Lower leg skin (tissue), 3 donors: ENCODE measurements around the gene PPP4R3A.

Experiments
- POLR2A ChIP-seq, 2 donors: fragments of 450-650 bp; IDR thresholded peaks; one replicate each; pipeline ENCODE4 v1.6.1; 2016 to 2017; ENCODE audit warnings: antibody characterized with exemption in 2 of 2, mild to moderate bottlenecking in 1 of 2, moderate library complexity in 1 of 2
- TF ChIP-seq, protein P1 (sequence below), 3 donors: fragments of 450-650 bp; IDR thresholded peaks; one replicate each; pipeline ENCODE4 v1.5.1; 2016; ENCODE audit warnings: antibody characterized with exemption in 3 of 3, mild to moderate bottlenecking in 3 of 3, moderate library complexity in 2 of 3

- no peak for TF ChIP-seq POLR2A (IDR thresholded peaks at IDR 0.05)
- TF ChIP-seq, protein P1, sequence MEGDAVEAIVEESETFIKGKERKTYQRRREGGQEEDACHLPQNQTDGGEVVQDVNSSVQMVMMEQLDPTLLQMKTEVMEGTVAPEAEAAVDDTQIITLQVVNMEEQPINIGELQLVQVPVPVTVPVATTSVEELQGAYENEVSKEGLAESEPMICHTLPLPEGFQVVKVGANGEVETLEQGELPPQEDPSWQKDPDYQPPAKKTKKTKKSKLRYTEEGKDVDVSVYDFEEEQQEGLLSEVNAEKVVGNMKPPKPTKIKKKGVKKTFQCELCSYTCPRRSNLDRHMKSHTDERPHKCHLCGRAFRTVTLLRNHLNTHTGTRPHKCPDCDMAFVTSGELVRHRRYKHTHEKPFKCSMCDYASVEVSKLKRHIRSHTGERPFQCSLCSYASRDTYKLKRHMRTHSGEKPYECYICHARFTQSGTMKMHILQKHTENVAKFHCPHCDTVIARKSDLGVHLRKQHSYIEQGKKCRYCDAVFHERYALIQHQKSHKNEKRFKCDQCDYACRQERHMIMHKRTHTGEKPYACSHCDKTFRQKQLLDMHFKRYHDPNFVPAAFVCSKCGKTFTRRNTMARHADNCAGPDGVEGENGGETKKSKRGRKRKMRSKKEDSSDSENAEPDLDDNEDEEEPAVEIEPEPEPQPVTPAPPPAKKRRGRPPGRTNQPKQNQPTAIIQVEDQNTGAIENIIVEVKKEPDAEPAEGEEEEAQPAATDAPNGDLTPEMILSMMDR (IDR thresholded peaks at IDR 0.05): no peak
Measured at GRCh38 chr14:91438845-91439244, 71.3 kb downstream of the PPP4R3A start.
